ENCODE results near the gene SOS1. TPM values are rescaled to one million over a fixed set of nuclear protein-coding genes. Genes with fewer than 3 reads are reported as not detected.
A peak's percentile ranks its signal among the peaks of the same experiment; 100 is the strongest.

Gene SOS1
- total RNA-seq, 1 experiment from 2014 or later = 28.4 TPM

DNA sequence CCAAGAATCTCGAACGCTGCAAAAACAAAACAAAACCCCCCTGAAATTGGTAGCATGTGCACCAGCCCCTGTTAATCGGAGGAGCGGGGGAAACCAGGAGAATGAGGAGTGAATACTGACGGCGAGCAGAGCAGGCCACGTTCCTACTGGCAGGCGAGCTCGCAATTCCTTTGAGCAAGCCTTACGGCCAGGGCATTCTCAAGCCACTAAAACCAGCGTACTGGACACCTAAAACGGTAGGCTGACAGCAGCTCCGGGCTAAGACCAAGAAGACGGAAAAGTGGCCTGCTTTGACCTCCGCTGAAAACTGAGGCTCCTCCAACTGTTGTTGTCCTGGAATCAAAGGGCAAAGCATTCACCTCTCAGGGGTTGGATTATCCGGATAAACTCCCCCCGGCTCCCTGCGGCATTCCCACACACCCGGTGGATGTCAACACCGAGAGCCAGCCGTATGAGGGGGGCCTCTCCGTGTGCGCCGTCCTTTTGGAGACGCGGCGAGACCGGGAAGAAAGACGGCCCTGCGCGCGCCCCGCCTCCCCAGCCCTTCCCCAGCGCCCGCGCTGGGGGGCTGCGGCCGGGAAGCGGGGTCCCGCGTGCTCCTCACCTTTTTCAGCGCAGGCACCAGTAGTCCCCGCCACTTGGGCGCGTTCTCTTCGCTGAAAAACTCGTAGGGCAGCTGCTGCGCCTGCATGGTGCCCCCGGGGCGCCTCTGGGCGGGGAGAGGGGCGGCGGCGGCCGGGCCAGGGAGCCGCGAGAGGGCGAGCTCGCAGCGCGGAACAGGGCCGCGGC, 925 bp downstream of the SOS1 start (continued):
- TF ChIP-seq ZNF423 (CRISPR knock-in tag; IDR thresholded peaks at IDR 0.05) = peak; percentile 39; the same call in 1 of the 2 replicates

- Mint-ChIP-seq H3K4me1 (peaks cover 42% of the 10 kb centered on the region), H3K4me3 (peak overlapping the region; percentile 81), H3K9me3 (peaks cover 7% of the 10 kb centered on the region; the same call in 1 of the 2 replicates), H3K27me3 (ENCODE audit: low read depth) (no peaks in the 10 kb centered on the region), H3K36me3 (peaks cover 18% of the 10 kb centered on the region), H3K27ac (peak overlapping the region; percentile 73; the same call in 1 of the 2 replicates)
- ChIA-PET POLR2A (interaction anchor here (0.5 to 2.1 kb wide), 3 partner anchors 12 to 150 kb away, joined by 3 to 9 read pairs (median 4); no protein-coding TSS in a partner anchor), CTCF (interaction anchor here (0.6 to 2.1 kb wide), 4 partner anchors 14 to 171 kb away, joined by 3 to 10 read pairs (median 4); no protein-coding TSS in a partner anchor)
- DNase-seq (ENCODE audit: low spot score) = no peak
- ATAC-seq = no peak
- TF ChIP-seq, protein P1, sequence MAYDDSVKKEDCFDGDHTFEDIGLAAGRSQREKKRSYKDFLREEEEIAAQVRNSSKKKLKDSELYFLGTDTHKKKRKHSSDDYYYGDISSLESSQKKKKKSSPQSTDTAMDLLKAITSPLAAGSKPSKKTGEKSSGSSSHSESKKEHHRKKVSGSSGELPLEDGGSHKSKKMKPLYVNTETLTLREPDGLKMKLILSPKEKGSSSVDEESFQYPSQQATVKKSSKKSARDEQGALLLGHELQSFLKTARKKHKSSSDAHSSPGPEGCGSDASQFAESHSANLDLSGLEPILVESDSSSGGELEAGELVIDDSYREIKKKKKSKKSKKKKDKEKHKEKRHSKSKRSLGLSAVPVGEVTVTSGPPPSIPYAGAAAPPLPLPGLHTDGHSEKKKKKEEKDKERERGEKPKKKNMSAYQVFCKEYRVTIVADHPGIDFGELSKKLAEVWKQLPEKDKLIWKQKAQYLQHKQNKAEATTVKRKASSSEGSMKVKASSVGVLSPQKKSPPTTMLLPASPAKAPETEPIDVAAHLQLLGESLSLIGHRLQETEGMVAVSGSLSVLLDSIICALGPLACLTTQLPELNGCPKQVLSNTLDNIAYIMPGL (CRISPR knock-in tag; IDR thresholded peaks at IDR 0.05) = no peak
- TF ChIP-seq, protein P2, sequence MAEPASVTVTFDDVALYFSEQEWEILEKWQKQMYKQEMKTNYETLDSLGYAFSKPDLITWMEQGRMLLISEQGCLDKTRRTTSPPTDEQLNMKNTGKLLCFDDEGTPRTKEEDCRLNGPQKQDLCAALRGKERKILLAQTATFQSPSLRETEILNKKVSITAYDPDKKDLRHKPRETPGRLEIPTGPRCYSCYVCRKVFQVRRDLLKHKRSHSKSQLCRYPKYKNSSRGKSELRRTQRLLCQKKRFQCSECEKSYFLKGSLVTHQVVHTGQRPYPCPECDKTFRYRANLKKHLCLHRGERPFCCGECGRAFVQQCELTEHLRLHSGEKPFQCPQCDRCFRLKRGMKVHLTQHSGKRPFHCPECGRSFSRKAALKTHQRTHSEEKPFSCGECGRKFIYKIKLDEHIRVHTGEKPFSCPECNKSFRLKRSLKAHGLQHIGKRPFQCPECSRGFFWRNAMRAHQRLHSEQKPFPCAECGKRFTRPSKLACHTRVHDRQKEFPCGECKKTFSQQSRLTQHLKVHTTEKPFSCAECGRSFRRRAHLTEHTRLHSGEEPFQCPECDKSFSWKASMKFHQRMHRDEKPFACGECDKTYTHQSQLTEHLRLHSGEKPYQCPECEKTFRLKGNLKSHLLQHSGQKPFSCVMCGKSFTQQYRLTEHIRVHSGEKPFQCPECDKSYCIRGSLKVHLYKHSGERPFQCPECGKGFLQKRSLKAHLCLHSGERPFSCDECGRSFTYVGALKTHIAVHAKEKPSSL (CRISPR knock-in tag; conservative IDR thresholded peaks at IDR 0.05) = no peak
- no peak for TF ChIP-seq CBFB (CRISPR knock-in tag; IDR thresholded peaks at IDR 0.05; ENCODE audit: low read depth)
- no peak for TF ChIP-seq ZNF532 (CRISPR knock-in tag; IDR thresholded peaks at IDR 0.05; ENCODE audit: borderline replicate concordance)
- no peak for TF ChIP-seq ZNF138 (CRISPR knock-in tag; conservative IDR thresholded peaks at IDR 0.05)
- TF ChIP-seq, protein P3, sequence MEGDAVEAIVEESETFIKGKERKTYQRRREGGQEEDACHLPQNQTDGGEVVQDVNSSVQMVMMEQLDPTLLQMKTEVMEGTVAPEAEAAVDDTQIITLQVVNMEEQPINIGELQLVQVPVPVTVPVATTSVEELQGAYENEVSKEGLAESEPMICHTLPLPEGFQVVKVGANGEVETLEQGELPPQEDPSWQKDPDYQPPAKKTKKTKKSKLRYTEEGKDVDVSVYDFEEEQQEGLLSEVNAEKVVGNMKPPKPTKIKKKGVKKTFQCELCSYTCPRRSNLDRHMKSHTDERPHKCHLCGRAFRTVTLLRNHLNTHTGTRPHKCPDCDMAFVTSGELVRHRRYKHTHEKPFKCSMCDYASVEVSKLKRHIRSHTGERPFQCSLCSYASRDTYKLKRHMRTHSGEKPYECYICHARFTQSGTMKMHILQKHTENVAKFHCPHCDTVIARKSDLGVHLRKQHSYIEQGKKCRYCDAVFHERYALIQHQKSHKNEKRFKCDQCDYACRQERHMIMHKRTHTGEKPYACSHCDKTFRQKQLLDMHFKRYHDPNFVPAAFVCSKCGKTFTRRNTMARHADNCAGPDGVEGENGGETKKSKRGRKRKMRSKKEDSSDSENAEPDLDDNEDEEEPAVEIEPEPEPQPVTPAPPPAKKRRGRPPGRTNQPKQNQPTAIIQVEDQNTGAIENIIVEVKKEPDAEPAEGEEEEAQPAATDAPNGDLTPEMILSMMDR (IDR thresholded peaks at IDR 0.05) = no peak
- TF ChIP-seq USF1 (CRISPR knock-in tag; IDR thresholded peaks at IDR 0.05) = no peak
- no peak for TF ChIP-seq IRF1 (CRISPR knock-in tag; IDR thresholded peaks at IDR 0.05)
- TF ChIP-seq FOXJ3 (CRISPR knock-in tag; IDR thresholded peaks at IDR 0.05; ENCODE audit: borderline replicate concordance) = no peak
- TF ChIP-seq ZNF317 (CRISPR knock-in tag; IDR thresholded peaks at IDR 0.05; ENCODE audit: borderline replicate concordance, low read depth) = no peak
- TF ChIP-seq ZBTB21 (CRISPR knock-in tag; IDR thresholded peaks at IDR 0.05; ENCODE audit: borderline replicate concordance) = no peak
- TF ChIP-seq TEAD4 (CRISPR knock-in tag; IDR thresholded peaks at IDR 0.05) = no peak
- TF ChIP-seq SMAD4 (CRISPR knock-in tag; IDR thresholded peaks at IDR 0.05) = no peak
These were observed 1.9 kb downstream of the SOS1 start for GRCh38 chr2:39118786-39119499.

All from WTC11 (cell line).